Body of pancreas (tissue), 4 donors: ENCODE results near the gene OR5H2.

Experiments
- CTCF ChIP-seq, 7 experiments: fragments of 450-650 bp in 4 of 7; fragments of 200-600 bp in 3 of 7; sonication (generic) in 3 of 7; IDR thresholded peaks; one replicate each; pipeline ENCODE4 v1.5.1; 2016 to 2019; ENCODE audit warnings: antibody characterized with exemption in 7 of 7
- POLR2A ChIP-seq, 3 donors: fragments of 450-650 bp; IDR thresholded peaks; one replicate each; pipeline ENCODE4 v1.6.1; 2016; ENCODE audit warnings: antibody characterized with exemption in 3 of 3, mild to moderate bottlenecking in 2 of 3

GRCh38 chr3:98329392-98330124, 47.3 kb downstream of the OR5H2 start:
- TF ChIP-seq CTCF (IDR thresholded peaks at IDR 0.05) (peak; percentile 35 to 79 (median 62)), POLR2A (IDR thresholded peaks at IDR 0.05) (no peak)
